Activated naive CD4-positive, alpha-beta T cell treated with anti-CD3 and anti-CD28 coated beads, Interleukin-2, amount 10 ng/mL, durations not matched to agents 7 days and 5 days (primary cell): ENCODE results near the gene POU2F1.

Experiments used
- CTCF ChIA-PET: fragments of 350-600 bp; sonication (Branson Sonifier 250); formaldehyde crosslinking; loops from one replicate; lab custom pipeline; 2021; ENCODE audit warnings: antibody characterized with exemption; lab: Charles Lee
- DNase-seq: peaks from one replicate; pipeline ENCODE4 v3.0.0-alpha.2; 2020
- H3K27ac Mint-ChIP-seq: one replicate; pipeline ENCODE4 v1.8.0; 2021; ENCODE audit warnings: mild to moderate bottlenecking, moderate library complexity, mixed read lengths
- H3K27me3 Mint-ChIP-seq: one replicate; pipeline ENCODE4 v1.8.0; 2021; ENCODE audit warnings: mild to moderate bottlenecking, mixed read lengths
- H3K36me3 Mint-ChIP-seq: one replicate; pipeline ENCODE4 v1.8.0; 2021; ENCODE audit warnings: mixed read lengths
- H3K4me1 Mint-ChIP-seq: one replicate; pipeline ENCODE4 v1.8.0; 2021; ENCODE audit warnings: mixed read lengths
- H3K4me3 Mint-ChIP-seq: one replicate; pipeline ENCODE4 v1.8.0; 2021; ENCODE audit warnings: mild to moderate bottlenecking, moderate library complexity, mixed read lengths
- H3K9me3 Mint-ChIP-seq: one replicate; pipeline ENCODE4 v1.8.0; 2021; ENCODE audit warnings: mixed read lengths

POU2F1 gene

GRCh38 chr1:167474191-167474641 lies 253.5 kb downstream of the POU2F1 start:
- Mint-ChIP-seq H3K4me3 (peak overlapping the region; percentile 19), H3K9me3 (peaks cover 4% of the 10 kb centered on the region), H3K36me3 (peaks cover 52% of the 10 kb centered on the region), H3K4me1 (peaks cover 84% of the 10 kb centered on the region), H3K27me3 (no peaks in the 10 kb centered on the region), H3K27ac (peak overlapping the region; percentile 70)
- CTCF ChIA-PET, result no interaction called here
- peak; percentile 58 for DNase-seq

GRCh38 chr1:167476061-167476460 lies 255.4 kb downstream of the POU2F1 start:
- Mint-ChIP-seq H3K36me3 (peaks cover 63% of the 10 kb centered on the region), H3K9me3 (peaks cover 4% of the 10 kb centered on the region), H3K27me3 (no peaks in the 10 kb centered on the region), H3K4me3 (no peak overlapping the region), H3K4me1 (peaks cover 92% of the 10 kb centered on the region), H3K27ac (no peak overlapping the region)
- CTCF ChIA-PET, result interaction anchor here (1.2 to 1.8 kb wide), 3 partner anchors 21 to 59 kb away, joined by 3 to 5 read pairs (median 5); no protein-coding TSS in a partner anchor
- DNase-seq, result no peak
